PFSK-1 (cell line): ENCODE measurements around the gene GCH1.

Experiments used
- POLR2AphosphoS5 ChIP-seq: IDR thresholded peaks from 2 replicates; pipeline ENCODE4 v1.6.1; 2012; ENCODE audit warnings: low read depth, mild to moderate bottlenecking, control low read depth, low read length, moderate library complexity
- REST ChIP-seq, 2 experiments: IDR thresholded peaks; 2 replicates each; pipeline versions ENCODE4 v1.6.1 to v1.8.0; 2011 to 2012; ENCODE audit warnings: low read depth in 2 of 2, low read length in 2 of 2, control low read depth in 1 of 2, inconsistent platforms in 1 of 2, mild to moderate bottlenecking in 1 of 2, moderate library complexity in 1 of 2; ENCODE audit not compliant: insufficient read depth in 1 of 2
- SIN3A ChIP-seq: IDR thresholded peaks from 2 replicates; pipeline ENCODE4 v1.6.1; 2012; ENCODE audit warnings: mild to moderate bottlenecking, low read length, moderate library complexity, borderline replicate concordance; ENCODE audit not compliant: insufficient read depth
- TAF1 ChIP-seq: IDR thresholded peaks from 2 replicates; pipeline ENCODE4 v1.6.1; 2012; ENCODE audit warnings: low read length, control low read depth, borderline replicate concordance; ENCODE audit not compliant: insufficient read depth

The GCH1 gene

GRCh38 chr14:54792288-54792687 lies 110.3 kb downstream of the GCH1 start:
- TF ChIP-seq POLR2AphosphoS5 (no peak), TAF1 (no peak), SIN3A (no peak), REST (IDR thresholded peaks at IDR 0.05; ENCODE audit: insufficient read depth in 1 of 2, low read depth in 2 of 2, low read length in 2 of 2) (no peak)
